Parathyroid adenoma (tissue), 2 donors: ENCODE results near the gene NDUFB1.

ENCODE experiments used
- H2AFZ ChIP-seq: fragments of 300-600 bp; sonication (generic); one replicate; pipeline ENCODE4 v1.7.0; 2017; ENCODE audit warnings: antibody characterized with exemption, mild to moderate bottlenecking
- H3K27ac ChIP-seq: fragments of 300-600 bp; sonication (generic); one replicate; pipeline ENCODE4 v1.7.0; 2017
- H3K27me3 ChIP-seq: fragments of 300-600 bp; sonication (generic); one replicate; pipeline ENCODE4 v1.7.0; 2017; ENCODE audit warnings: low read length; ENCODE audit not compliant: control insufficient read depth, insufficient read depth
- H3K36me3 ChIP-seq: fragments of 300-600 bp; sonication (generic); one replicate; pipeline ENCODE4 v1.7.0; 2017; ENCODE audit warnings: low read length; ENCODE audit not compliant: control insufficient read depth, insufficient read depth
- H3K4me1 ChIP-seq: fragments of 300-600 bp; sonication (generic); one replicate; pipeline ENCODE4 v1.7.0; 2017; ENCODE audit warnings: control low read depth
- H3K4me2 ChIP-seq: fragments of 300-600 bp; sonication (generic); one replicate; pipeline ENCODE4 v1.7.0; 2017; ENCODE audit warnings: low read length
- H3K4me3 ChIP-seq: fragments of 300-600 bp; sonication (generic); one replicate; pipeline ENCODE4 v1.7.0; 2017; ENCODE audit warnings: low read depth, low read length
- H3K79me2 ChIP-seq: fragments of 300-600 bp; sonication (generic); one replicate; pipeline ENCODE4 v1.7.0; 2017; ENCODE audit warnings: control low read depth
- H3K9ac ChIP-seq: fragments of 300-600 bp; sonication (generic); one replicate; pipeline ENCODE4 v1.7.0; 2017; ENCODE audit warnings: mild to moderate bottlenecking
- H3K9me3 ChIP-seq: fragments of 300-600 bp; sonication (generic); one replicate; pipeline ENCODE4 v1.7.0; 2017; ENCODE audit warnings: low read length; ENCODE audit not compliant: control insufficient read depth
- CTCF ChIP-seq: fragments of 300-600 bp; sonication (generic); IDR thresholded peaks from one replicate; pipeline ENCODE4 v1.7.0; 2017; ENCODE audit warnings: antibody characterized with exemption, mild to moderate bottlenecking
- donor health status: primary hyperparathyroidism.

NDUFB1 gene

GRCh38 chr14:92088494-92088893 lies 33.0 kb downstream of the NDUFB1 start:
- Histone ChIP-seq H3K79me2 (no peaks in the 10 kb centered on the region), H2AFZ (no peak overlapping the region), H3K27me3 (no peaks in the 10 kb centered on the region), H3K36me3 (no peaks in the 10 kb centered on the region), H3K4me3 (no peak overlapping the region), H3K9me3 (no peaks in the 10 kb centered on the region), H3K27ac (no peak overlapping the region), H3K4me2 (no peak overlapping the region), H3K9ac (no peak overlapping the region), H3K4me1 (no peaks in the 10 kb centered on the region)
- no peak for TF ChIP-seq CTCF

GRCh38 chr14:92074555-92074954 lies 47.0 kb downstream of the NDUFB1 start:
- no peaks in the 10 kb centered on the region for H3K27me3 ChIP-seq
- H3K27ac ChIP-seq: no peak overlapping the region
- H3K9ac ChIP-seq: no peak overlapping the region
- no peak overlapping the region for H3K4me3 ChIP-seq
- TF ChIP-seq CTCF: no peak
- no peaks in the 10 kb centered on the region for H3K4me1 ChIP-seq
- H3K4me2 ChIP-seq: no peak overlapping the region
- no peaks in the 10 kb centered on the region for H3K79me2 ChIP-seq
- no peak overlapping the region for H2AFZ ChIP-seq
- H3K36me3 ChIP-seq: no peaks in the 10 kb centered on the region
- H3K9me3 ChIP-seq: no peaks in the 10 kb centered on the region
